ENCODE data around the gene LRRC75A. TPM values are rescaled to one million over a fixed set of nuclear protein-coding genes. Genes with fewer than 3 reads are reported as not detected.

LRRC75A gene
- total and polyA plus RNA-seq, 2 of the 13 experiments (the other 11 are each of a cell fraction or from before 2014, with no cell fraction given): 0.03 TPM; not detected in 1

GRCh38 chr17:16438557-16439302 lies 53.3 kb downstream of the LRRC75A start (continued):
- TF ChIP-seq ARID5B (CRISPR knock-in tag; IDR thresholded peaks at IDR 0.05): peak; percentile 61
- TF ChIP-seq SYNCRIP (IDR thresholded peaks at IDR 0.05; ENCODE audit: insufficient read depth, low read depth, low read length): no peak
- peak; percentile 71; the same call in 1 of the 2 replicates for TF ChIP-seq NR2F2 (IDR thresholded peaks at IDR 0.05; ENCODE audit: borderline replicate concordance, low read depth)
- TF ChIP-seq ZUFSP (CRISPR knock-in tag; IDR thresholded peaks at IDR 0.05; ENCODE audit: borderline replicate concordance): no peak
- peak in 1 of 2 experiments; percentile 73; a peak in 1 of 4 replicates for TF ChIP-seq REST (IDR thresholded peaks at IDR 0.05; ENCODE audit: borderline replicate concordance in 1 of 2, low read depth in 1 of 2, low read length in 2 of 2)
- TF ChIP-seq ZNF143 (CRISPR knock-in tag; IDR thresholded peaks at IDR 0.05): peak; percentile 94
- TF ChIP-seq REL (CRISPR knock-in tag; conservative IDR thresholded peaks at IDR 0.05): no peak
- no peak for TF ChIP-seq AKAP8 (CRISPR knock-in tag; IDR thresholded peaks at IDR 0.05)
- TF ChIP-seq STAT5B (CRISPR knock-in tag; IDR thresholded peaks at IDR 0.05): peak; percentile 88; the same call in 1 of the 2 replicates
- TF ChIP-seq ZNF441 (CRISPR knock-in tag; IDR thresholded peaks at IDR 0.05; ENCODE audit: borderline replicate concordance): peak; percentile 27; the same call in 1 of the 2 replicates
- peak; percentile 70 for TF ChIP-seq SP4 (CRISPR knock-in tag; IDR thresholded peaks at IDR 0.05)
- no peak for TF ChIP-seq TERF1 (CRISPR knock-in tag; IDR thresholded peaks at IDR 0.05)
- TF ChIP-seq CREB1 (IDR thresholded peaks at IDR 0.05): 0 out of 2 replicates have a peak, but pooled peaks have one; percentile 51
- TF ChIP-seq CREB1 (CRISPR knock-in tag; IDR thresholded peaks at IDR 0.05): peak; percentile 85
- TF ChIP-seq FOXM1 (CRISPR knock-in tag; IDR thresholded peaks at IDR 0.05): no peak
- no peak for TF ChIP-seq JUN (CRISPR knock-in tag; IDR thresholded peaks at IDR 0.05)
- no peak for TF ChIP-seq ZBTB2 (CRISPR knock-in tag; IDR thresholded peaks at IDR 0.05; ENCODE audit: low read depth)
